ENCODE data around the gene NREP.

DNA sequence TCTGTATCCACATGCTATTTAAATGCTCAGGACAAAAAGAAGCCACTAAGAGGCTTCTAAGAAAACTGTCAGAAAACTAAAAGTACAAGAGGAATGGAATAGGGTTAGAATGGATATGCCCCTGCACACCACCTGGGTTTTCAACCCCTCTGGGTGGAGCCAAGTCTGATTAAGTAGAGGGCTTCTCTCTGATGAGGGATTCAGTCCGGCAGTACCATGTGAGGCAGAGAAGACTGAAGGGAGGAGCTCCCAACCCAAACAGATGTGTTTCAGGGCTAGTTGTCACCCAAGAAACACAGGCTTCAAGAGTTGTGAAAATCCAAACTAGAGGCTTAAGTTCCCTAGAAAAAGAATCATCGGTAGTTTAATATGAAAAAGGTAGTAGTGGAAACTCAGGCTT is 12.5 kb downstream of the NREP start:
- TF ChIP-seq, protein P1, sequence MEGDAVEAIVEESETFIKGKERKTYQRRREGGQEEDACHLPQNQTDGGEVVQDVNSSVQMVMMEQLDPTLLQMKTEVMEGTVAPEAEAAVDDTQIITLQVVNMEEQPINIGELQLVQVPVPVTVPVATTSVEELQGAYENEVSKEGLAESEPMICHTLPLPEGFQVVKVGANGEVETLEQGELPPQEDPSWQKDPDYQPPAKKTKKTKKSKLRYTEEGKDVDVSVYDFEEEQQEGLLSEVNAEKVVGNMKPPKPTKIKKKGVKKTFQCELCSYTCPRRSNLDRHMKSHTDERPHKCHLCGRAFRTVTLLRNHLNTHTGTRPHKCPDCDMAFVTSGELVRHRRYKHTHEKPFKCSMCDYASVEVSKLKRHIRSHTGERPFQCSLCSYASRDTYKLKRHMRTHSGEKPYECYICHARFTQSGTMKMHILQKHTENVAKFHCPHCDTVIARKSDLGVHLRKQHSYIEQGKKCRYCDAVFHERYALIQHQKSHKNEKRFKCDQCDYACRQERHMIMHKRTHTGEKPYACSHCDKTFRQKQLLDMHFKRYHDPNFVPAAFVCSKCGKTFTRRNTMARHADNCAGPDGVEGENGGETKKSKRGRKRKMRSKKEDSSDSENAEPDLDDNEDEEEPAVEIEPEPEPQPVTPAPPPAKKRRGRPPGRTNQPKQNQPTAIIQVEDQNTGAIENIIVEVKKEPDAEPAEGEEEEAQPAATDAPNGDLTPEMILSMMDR (IDR thresholded peaks at IDR 0.05 in 2 of 3, conservative IDR thresholded peaks at IDR 0.05 in 1 of 3; ENCODE audit: borderline replicate concordance in 1 of 3, insufficient read depth in 1 of 3, low read depth in 2 of 3, low read length in 2 of 3) = no peak
- no peak for TF ChIP-seq EZH2 (IDR thresholded peaks at IDR 0.05)
